ENCODE results near the gene SLC35A4.
"Not testable (repeated sequence)": the region's sequence is repeated elsewhere in the genome, so short reads cannot be mapped to it uniquely, and the experiment has no call there.

The SLC35A4 gene

DNA sequence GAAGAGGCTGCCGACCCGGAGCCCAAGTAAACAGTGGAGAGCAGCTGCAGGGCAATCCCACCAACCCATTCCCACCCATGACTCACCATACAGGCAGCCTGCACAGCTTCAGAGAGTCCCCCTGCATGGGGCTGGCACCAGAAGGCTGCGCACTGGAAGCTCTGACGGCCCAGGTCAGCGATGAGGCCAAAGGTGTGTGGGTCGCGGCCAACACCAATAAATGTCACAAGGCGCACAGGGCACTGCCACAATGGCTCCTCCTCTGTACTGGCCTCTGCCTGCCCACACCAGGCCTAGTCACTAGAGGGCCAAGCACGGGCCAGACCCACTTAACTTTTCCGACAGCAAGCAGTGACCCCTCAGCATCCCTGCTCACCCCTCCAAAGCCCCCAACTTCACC, 4.4 kb upstream of the SLC35A4 start:
- no peak for DNase-seq

DNA sequence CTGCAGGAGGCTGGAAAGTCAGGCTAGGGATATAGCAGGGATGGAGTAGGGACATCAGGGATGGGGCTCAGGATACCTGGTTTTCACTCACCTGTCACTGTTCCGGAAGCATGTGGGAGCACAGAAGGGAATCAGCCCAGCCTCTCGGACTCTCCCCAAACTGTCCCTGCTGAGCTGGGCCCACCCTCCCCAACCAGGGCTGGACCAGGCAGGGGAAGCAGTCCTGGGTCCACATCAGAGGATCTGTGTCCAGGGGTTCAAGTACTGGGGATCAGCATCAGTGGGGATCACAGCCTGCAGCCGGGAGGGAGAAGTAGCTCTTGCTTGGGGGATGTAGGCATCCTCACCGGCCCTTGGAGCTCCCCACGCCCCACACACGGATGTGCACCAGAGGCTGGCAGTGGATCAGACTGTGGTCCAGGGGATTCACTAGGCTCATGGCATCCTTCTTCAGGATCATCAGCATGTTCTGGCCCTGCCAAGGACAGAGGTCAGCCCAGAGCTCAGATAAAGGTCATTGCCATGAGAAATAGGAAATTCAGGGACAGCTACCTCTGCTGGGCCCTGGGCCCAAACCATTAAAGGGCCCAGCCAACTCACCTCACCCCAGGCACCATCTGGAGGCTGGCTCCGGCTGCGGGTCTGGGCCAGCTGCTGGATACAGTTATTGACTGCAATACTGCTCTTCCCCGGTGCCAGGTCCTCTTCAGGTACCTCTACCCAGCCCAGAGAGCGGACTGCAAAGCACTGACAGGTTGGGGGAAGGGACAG, 2.7 kb upstream of the SLC35A4 start:
- DNase-seq, result no peak

DNA sequence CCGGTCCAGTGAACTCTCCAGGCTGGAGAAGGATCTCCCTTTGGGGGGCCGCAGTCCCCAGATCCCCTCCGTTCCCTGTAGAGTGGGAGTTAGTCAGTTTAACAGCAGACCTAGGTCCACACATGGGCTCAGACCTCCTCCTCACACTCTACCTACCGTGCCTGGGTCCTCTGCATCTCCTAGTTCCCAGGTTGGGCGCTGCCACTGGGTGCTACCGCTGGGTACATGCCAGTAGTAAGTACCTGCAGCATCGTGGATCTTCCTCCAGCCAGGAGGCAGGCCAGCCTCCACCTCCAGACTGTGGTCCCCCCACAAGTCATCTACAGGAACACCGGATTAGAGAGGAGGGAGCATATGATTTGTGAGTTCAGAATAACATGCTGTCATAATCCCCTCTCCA, 1.0 kb upstream of the SLC35A4 start:
- no peak for DNase-seq

DNA sequence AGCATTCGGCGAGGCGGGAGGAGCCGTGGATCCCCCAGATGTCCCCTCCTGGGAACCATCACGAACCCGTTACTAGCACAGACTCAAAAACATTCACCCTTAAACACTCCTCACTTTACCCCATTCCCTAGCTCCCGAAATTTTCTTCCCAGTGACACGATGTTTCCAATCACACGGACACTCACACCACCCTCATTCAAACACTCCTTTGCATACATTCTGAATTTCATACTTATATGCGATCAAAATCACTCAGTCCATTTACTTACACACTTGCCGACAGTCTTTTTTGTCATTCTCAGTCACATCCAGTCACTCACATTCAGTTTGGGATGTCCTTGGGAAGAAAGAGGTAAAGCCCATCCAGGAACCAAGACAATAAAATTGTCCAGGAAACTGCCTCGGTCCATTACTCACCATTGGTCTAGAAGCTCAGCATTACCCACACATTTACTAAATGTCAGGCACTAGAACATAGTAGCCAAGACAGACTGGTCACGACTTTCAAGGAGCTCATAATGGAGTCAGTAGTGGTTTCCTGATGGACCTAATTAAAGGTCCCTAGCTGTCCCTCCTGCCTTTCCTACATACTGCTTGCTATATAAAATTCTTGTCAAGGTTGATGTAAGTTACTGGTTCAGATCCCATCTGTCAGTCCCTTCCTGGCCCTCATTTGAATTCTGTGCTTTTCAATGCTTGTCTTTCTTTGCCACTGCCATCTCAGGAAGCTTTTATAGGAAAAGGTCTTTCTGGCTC, 574 bp downstream of the SLC35A4 start:
- no peak for DNase-seq

DNA sequence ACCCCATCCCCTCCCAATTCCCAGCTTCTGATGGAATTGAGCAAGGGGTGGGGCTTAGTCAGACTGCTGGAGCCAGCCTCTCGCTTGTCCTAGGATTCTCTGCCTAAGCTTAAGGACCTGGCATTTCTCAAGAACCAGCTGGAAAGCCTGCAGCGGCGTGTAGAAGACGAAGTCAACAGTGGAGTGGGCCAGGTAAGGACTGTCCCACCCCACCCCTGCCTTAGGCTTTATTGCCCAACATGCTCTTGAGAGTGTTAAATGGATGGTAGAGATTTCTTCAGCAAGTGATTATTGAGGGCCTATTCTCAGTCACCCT, 1.1 kb downstream of the SLC35A4 start:
- no peak for DNase-seq

DNA sequence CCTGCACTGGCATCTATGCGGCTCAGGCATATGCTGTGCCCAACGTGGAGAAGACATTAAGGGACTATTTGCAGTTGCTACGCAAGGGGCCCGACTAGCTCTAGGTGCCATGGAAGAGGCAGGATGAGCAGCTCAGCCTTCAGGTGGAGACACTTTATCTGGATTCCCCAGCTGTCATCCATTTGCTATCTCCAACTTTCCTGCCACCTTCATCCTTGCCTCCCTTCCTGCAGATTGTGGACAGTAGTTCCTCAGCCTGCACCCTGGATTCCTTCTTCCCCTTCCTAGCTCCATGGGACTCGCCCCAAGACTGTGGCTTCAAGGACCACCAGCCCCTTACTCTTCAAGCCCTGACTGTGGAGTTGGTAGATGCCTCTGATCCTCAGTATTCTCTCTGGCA, 2.0 kb downstream of the SLC35A4 start:
- DNase-seq, result no peak

DNA sequence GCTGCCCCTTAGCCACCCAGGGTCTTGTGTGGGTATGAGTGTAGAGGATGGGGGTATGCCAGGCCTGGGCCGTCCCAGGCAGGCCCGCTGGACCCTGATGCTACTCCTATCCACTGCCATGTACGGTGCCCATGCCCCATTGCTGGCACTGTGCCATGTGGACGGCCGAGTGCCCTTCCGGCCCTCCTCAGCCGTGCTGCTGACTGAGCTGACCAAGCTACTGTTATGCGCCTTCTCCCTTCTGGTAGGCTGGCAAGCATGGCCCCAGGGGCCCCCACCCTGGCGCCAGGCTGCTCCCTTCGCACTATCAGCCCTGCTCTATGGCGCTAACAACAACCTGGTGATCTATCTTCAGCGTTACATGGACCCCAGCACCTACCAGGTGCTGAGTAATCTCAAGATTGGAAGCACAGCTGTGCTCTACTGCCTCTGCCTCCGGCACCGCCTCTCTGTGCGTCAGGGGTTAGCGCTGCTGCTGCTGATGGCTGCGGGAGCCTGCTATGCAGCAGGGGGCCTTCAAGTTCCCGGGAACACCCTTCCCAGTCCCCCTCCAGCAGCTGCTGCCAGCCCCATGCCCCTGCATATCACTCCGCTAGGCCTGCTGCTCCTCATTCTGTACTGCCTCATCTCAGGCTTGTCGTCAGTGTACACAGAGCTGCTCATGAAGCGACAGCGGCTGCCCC, 2.6 kb downstream of the SLC35A4 start:
- no peak for DNase-seq

DNA sequence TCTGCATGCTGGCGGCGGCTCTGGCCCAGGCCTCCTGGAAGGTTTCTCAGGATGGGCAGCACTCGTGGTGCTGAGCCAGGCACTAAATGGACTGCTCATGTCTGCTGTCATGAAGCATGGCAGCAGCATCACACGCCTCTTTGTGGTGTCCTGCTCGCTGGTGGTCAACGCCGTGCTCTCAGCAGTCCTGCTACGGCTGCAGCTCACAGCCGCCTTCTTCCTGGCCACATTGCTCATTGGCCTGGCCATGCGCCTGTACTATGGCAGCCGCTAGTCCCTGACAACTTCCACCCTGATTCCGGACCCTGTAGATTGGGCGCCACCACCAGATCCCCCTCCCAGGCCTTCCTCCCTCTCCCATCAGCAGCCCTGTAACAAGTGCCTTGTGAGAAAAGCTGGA, 3.2 kb downstream of the SLC35A4 start:
- no peak for DNase-seq

DNA sequence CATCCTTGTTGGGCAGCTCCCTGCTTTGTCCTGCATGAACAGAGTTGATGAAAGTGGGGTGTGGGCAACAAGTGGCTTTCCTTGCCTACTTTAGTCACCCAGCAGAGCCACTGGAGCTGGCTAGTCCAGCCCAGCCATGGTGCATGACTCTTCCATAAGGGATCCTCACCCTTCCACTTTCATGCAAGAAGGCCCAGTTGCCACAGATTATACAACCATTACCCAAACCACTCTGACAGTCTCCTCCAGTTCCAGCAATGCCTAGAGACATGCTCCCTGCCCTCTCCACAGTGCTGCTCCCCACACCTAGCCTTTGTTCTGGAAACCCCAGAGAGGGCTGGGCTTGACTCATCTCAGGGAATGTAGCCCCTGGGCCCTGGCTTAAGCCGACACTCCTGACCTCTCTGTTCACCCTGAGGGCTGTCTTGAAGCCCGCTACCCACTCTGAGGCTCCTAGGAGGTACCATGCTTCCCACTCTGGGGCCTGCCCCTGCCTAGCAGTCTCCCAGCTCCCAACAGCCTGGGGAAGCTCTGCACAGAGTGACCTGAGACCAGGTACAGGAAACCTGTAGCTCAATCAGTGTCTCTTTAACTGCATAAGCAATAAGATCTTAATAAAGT, 3.9 kb downstream of the SLC35A4 start:
- no peak for DNase-seq

DNA sequence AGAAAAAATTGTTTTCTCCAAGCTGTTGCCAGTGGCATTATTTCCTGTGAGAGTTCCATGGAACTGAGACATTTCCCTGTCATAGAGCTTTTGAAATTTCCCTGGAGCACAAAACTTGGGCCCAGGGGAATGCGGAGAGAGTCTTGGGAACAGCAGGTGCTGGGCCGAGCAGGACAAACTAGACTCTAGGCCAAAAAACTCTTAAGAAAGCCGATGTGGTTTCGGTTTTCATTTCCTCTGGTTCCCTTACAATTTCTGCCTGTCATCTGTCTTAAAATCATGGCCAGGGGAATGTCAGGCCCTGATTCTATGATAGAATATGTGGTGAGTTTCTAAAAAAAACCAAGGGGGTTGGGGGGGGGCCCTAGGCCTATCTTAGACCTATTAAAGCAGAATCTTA, 4.6 kb downstream of the SLC35A4 start:
- no peak for DNase-seq

DNA sequence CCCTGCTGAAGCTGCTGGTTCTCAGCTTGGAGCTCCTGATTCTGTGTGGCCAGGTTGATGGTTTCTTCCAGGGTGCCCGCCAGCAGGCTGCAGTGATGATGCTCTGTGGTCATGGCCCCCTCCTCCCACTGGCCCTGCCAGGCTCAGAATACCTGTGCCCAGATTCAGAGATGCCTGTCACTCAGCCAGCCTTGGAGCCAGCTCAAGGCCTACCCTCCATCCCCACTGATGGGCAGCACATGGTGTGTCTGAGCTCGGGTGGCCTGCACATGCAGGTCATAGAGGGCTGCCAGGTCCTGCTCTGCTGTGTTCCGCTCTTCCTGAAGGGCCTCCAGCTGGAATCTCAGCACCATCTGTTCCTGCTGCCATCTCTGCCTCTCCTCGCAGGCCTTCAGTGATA, 5.4 kb downstream of the SLC35A4 start:
- DNase-seq, result no peak

DNA sequence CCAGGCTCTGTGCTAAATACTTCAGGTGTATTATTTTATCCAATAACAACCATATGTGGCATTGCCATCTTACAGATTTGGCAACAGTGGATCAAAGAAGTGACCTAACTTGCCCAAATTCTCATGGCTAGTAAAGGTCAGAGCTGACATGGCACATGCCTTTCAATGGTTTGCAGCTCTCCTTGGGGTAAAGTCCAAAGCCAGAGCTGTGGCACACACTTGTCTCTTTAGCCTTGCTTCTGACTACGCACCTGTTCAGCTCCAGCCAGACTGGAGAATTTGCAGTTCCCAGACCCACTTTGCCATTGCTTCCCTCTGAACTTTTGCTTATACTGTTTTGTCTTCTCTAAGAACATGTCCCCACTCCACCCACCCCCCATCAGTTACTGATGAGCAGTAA, 5.9 kb downstream of the SLC35A4 start:
- no peak for DNase-seq

DNA sequence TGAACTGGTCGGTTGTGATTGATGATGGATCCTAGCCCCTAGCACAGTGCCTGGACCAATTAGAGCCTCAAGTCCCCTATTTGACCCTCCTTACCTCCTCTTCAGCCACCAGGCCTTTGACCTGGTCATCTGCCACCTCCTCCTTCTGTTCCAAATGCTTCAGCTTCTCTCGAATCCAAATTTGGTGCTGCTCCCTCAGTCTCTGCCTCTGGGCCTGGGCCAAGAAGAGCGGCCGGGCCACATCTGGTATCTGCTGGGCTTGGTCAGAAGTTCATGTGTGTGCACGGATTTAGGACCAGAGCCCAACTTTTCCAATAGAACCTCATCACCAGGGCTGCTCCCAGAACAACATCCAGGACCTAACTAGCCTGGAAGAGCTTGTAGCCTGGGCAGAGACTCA, 6.5 kb downstream of the SLC35A4 start:
- no peak for DNase-seq

DNA sequence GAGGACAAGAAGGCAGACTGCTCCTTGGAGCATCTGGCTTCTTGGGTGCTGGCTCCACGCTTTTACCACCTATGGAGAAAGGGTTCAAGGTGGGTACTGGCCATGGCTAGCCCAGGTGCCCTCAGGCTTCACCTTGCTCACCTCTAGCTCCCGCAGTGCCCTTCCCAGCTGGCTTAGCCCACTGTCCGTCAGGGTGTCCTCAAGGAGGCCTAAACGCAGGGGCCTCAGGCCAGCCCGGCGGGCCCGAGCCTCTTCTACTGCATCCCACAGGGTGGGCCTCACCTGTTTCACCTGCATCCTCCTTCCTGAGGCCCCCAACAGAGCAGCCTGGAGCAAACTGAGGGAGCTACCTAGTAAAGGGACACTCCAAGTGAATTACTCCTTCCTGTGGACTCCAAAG, 9.1 kb downstream of the SLC35A4 start:
- DNase-seq, result no peak

DNA sequence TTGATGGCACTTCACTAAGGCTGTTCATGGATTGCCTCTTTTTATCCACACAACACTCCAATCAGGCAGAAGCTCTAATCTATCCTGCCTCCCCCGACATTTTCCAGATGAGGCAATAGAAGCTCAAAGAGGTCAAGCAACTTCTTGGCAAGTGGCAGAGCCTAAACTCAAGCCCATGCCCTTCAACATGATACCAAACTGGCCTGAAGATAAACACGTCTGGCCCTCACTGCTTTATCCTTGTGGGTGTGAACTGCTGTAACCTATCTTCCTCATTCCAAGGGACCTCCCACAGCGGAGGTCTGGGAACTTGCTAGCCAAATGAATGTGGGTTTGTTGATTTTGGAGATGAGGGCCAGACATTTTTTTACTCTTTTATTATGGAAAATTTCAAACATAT, 9.5 kb downstream of the SLC35A4 start:
- DNase-seq, result no peak

DNA sequence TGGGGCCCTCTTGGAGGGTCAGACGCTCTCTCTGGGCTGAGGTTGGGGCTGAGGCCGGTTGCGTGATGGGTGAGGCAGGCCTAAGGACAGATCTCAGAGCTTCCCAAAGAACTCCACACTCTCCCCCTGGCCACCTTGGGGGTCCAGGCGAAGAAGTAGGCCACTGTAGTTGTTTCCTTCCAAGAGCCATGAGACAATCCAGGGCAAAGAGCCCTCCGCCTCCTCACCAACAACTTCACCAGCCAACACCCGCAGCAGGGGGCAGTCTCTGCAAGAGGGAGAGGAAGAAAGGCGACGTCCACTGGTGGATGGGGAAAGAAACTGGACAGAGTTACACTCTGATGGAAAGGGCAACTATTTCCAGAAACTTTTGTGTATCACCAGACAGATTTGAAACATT, 10.7 kb downstream of the SLC35A4 start:
- peak in 1 of 3 experiments; percentile 2 for DNase-seq

DNA sequence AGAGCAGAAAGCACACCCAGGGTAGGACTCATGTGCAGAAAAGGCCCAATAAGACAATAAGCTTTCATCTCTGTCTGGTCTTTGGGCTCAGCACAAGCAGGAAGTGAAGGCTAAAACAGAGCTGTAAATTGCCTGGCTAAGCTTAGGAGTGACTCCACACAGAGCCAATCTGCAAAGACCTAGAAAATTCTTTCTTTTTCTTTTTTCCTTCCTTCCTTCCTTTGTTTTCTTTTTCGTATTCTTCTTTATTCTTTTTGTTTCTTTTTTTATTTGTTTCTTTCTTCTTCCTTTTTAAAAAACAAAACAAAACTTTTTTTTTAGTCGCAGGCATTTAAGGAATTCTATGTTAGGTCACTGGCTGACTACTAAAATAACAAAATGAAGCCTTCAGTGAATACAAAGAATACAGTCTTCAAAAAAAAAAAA, 12.2 kb downstream of the SLC35A4 start:
- DNase-seq, result no peak

DNA sequence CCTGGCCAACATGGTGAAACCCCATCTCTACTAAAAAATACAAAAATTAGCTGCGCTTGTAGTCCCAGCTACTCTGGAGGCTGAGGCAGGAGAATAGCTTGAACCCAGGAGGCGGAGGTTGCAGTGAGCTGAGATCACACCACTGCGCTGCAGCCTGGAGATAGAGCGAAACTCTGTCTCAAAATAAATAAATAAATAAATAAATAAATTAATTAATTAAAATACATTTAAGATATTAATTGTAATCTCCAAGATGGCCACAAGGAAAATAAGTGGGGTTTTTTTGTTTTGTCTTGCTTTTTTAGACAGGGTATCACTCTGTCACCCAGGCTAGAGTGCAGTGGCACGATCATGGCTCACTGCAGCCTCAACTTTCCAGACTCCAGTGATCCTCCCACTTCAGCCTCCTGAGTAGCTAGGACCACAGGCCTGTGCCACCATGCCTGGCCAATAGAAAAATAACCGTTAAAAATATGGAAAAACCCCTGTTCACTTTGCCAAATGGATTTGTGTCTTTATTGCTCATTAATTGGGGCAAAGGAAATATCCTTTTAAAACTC, 14.6 kb downstream of the SLC35A4 start:
- not testable (repeated sequence) for DNase-seq

DNA sequence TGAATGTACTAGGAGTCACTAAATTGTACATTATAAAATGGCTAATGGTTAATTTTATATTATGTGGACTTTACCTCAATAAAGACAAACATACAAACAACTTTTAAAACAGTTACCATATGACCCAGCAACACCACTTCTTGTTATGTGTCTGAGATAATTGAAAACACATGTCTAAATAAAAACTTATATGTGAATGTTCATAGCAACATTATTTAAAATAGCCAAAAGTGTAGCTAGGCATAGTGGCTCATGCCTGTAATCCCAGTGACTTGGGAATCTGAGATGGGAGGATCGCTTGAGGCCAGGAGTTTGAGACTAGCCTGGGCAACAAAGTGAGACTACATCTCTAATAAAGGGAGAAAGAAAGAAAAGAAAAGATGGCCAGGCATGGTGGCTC, 22.9 kb downstream of the SLC35A4 start:
- DNase-seq, result no peak

DNA sequence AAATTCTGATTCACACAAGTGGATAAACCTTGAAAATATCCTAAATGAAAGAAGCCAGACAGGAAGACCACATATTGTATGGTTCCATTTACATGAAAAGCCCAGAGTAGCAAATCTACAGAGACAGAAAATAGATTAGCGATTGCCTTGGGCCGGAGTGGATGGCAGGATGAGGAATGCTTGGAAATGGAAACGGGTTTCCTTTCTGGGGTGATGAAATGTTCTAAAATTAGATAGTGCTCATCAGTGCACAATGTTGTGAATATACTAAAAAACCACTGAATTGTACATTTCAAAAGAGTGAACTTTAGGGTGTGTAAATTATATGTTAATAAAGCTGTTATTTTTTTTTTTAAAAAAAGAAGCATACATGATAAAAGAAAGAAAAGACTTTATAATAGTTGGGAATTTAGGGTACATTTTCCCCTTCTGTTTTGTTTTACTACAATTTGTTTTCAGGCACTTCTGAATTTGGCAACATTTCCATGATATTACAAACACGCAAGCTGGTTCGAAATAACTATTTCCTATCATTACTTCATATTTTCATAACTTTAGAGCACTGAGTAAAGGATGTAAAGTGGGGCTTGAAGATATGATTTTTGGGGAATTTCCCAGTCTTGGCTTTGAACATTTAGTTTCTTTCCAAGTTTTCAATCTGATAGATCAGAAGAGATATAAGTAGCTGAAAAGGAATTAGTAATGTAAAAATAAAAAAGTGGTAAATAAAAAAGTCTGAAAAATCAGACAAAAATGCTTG, 23.9 kb downstream of the SLC35A4 start:
- no peak for DNase-seq

DNA sequence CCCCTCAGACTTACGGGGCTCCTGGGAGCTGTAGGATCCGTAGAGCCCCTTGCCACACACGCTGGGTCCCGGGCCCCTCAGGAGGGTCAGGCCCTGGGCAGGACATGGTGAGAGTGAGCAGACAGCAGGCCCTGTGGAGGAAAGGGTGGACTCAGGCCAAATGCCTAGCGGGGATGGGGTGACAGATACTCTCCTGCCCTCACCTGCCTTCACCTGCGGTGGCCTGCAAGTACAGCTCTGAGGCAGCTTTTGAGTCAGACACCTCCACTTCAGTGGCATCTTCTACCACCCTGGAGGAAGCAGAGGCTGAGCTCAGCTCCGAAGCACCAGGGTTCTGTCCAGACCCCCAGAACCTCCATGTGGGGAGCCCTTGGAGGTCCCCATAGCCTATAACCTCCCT, 26.2 kb downstream of the SLC35A4 start:
- DNase-seq, result no peak

DNA sequence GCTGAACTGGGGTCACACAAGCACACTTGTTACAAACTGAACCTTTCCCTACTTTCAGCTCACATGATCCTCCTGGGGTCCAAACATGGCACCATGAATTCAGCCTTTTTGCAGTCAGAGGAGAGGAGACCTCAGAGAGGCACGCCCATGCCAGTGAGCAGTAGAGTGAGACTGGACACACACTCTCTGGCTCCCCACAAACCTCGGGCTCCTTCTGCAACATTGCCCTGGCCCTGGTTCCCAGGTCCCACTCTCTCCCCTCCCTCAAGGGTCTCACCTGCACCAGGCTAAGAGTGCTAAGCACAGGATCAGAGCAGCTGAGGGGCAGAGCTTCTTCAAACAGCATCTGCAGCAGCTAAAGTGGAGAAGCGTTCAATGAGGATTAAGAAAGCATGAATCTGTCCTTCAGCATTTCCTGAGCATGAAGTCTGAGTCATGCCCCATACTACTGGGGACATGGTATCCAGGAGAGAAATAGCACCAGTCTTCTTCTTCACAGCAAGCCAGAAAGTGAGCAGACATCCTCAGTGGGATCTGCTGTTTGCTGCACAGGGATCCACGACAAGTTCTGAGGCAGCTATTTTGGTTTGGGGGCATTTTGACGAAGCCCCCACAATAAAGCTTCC, 27.2 kb downstream of the SLC35A4 start:
- no peak for DNase-seq
